Vagina (tissue), 2 donors: ENCODE results near the gene PRRG1.

Experiments used
- CTCF ChIP-seq, 3 experiments: fragments of 450-650 bp in 2 of 3; fragments of 200-600 bp in 1 of 3; sonication (generic) in 1 of 3; IDR thresholded peaks; one replicate each; pipeline ENCODE4 v1.5.1; 2017 to 2019; ENCODE audit warnings: antibody characterized with exemption in 3 of 3, mild to moderate bottlenecking in 2 of 3, moderate library complexity in 2 of 3
- POLR2A ChIP-seq, 2 donors: fragments of 450-650 bp; IDR thresholded peaks; one replicate each; pipeline ENCODE4 v1.6.1; 2017; ENCODE audit warnings: antibody characterized with exemption in 2 of 2, mild to moderate bottlenecking in 2 of 2, moderate library complexity in 2 of 2
- POLR2AphosphoS5 ChIP-seq, 2 donors: sonication (generic); formaldehyde crosslinking; IDR thresholded peaks; one replicate each; pipeline ENCODE4 v1.9.0; 2017; ENCODE audit warnings: antibody characterized with exemption in 2 of 2, mild to moderate bottlenecking in 2 of 2, low read depth in 1 of 2; ENCODE audit not compliant: insufficient read depth in 1 of 2

- TF ChIP-seq CTCF (IDR thresholded peaks at IDR 0.05) (no peak), POLR2AphosphoS5 (IDR thresholded peaks at IDR 0.05; ENCODE audit: insufficient read depth in 1 of 2, low read depth in 1 of 2) (no peak), POLR2A (IDR thresholded peaks at IDR 0.05) (no peak)
These were observed 155.8 kb downstream of the PRRG1 start for GRCh38 chrX:37504991-37505390.
